Measurements from ENCODE around the gene S100A1. TPM values are rescaled to one million over a fixed set of nuclear protein-coding genes. Genes with fewer than 3 reads are reported as not detected.
A peak's percentile ranks its signal among the peaks of the same experiment; 100 is the strongest.
"Not testable (repeated sequence)": the region's sequence is repeated elsewhere in the genome, so short reads cannot be mapped to it uniquely, and the experiment has no call there.

S100A1 gene
- total RNA-seq, 1 experiment from 2014 or later, result 0.46 TPM

DNA sequence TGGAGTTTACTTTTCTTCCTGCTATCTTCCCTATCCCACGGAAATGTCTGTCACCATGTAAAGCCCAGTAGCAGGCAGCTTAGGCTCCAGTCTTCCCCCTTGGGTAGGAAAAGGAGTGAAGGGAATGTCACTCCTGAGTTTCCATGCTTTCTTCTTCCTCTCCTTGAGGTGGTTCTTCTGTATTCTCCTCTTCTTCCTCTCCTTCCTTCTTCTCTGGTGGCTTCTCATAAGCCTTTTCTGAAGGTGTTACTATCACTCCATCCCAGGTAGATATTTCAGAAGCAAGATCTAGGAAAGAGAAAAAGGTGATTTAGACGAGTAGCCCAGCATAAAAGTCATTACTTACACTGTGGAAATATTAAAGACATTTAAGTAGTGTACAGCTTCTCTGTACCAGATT, 34.0 kb downstream of the S100A1 start:
- Histone ChIP-seq H3K9me2 (ENCODE audit: insufficient read depth) (no peaks in the 10 kb centered on the region), H3K36me3 (ENCODE audit: low read depth) (peaks cover 45% of the 10 kb centered on the region), H3K4me2 (no peak overlapping the region), H2AFZ (no peak overlapping the region), H3K4me3 (no peak overlapping the region), H3F3A (ENCODE audit: insufficient read depth, low read depth) (peaks cover 71% of the 10 kb centered on the region), H3K79me2 (ENCODE audit: low read depth) (peaks cover 24% of the 10 kb centered on the region), H3K4me1 (replicated peaks; ENCODE audit: insufficient read depth) (peaks cover 6% of the 10 kb centered on the region), H3K27me3 (ENCODE audit: insufficient read depth, low read depth) (no peaks in the 10 kb centered on the region), H3K9me3 (ENCODE audit: insufficient read depth, low read depth) (no peaks in the 10 kb centered on the region), H3K27ac (0 out of 2 replicates have a peak overlapping the region, but pooled peaks have one; percentile 22), H4K20me1 (ENCODE audit: insufficient read depth) (no peaks in the 10 kb centered on the region; the same call in 1 of the 2 replicates)
- intact Hi-C loops (cut with micrococcal nuclease; ENCODE audit: unreplicated experiment), result no loop called here
- POLR2A ChIA-PET (ENCODE audit: unreplicated experiment), result interaction anchor here (0.6 kb wide), 1 partner anchor 96 kb away, joined by 3 read pairs; no protein-coding TSS in a partner anchor
- CTCF ChIA-PET, result no interaction called here
- no peak for DNase-seq
- no peak for TF ChIP-seq EZH2 (IDR thresholded peaks at IDR 0.05; ENCODE audit: low read depth)
- TF ChIP-seq CTCF (conservative IDR thresholded peaks at IDR 0.05), result no peak
- BruUV-seq (replicated peaks), result TSS peak; percentile 5

DNA sequence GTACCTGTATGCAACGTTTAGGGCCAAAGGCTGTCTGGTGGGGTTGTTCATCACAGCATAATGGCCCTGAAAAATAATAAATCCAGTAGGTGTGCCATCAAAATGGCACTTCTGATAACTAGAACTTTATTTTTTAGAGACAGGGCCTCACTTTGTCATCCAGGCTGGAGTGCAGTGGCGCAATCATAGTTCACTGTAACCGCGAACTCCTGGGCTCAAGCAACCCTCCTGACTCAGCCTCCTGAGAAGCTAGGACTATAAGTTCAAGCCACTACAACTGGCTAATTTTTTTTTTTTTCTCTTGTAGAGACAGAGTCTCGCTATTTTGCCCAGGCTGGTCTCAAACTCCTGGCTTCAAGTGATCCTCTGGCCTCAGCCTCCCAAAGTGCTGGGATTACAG, 35.0 kb downstream of the S100A1 start:
- Histone ChIP-seq H3K79me2 (ENCODE audit: low read depth) (peaks cover 32% of the 10 kb centered on the region), H3F3A (ENCODE audit: insufficient read depth, low read depth) (peaks cover 81% of the 10 kb centered on the region), H2AFZ (no peak overlapping the region), H3K9me2 (ENCODE audit: insufficient read depth) (no peaks in the 10 kb centered on the region), H3K27me3 (ENCODE audit: insufficient read depth, low read depth) (no peaks in the 10 kb centered on the region), H3K4me3 (no peak overlapping the region), H3K27ac (no peak overlapping the region), H3K9me3 (ENCODE audit: insufficient read depth, low read depth) (no peaks in the 10 kb centered on the region), H4K20me1 (ENCODE audit: insufficient read depth) (no peaks in the 10 kb centered on the region; the same call in 1 of the 2 replicates), H3K4me1 (replicated peaks; ENCODE audit: insufficient read depth) (peaks cover 6% of the 10 kb centered on the region), H3K36me3 (ENCODE audit: low read depth) (peaks cover 54% of the 10 kb centered on the region), H3K4me2 (no peak overlapping the region)
- no peak for DNase-seq
- no TSS peak for BruUV-seq (replicated peaks)
- TF ChIP-seq CTCF (conservative IDR thresholded peaks at IDR 0.05) (no peak), EZH2 (IDR thresholded peaks at IDR 0.05; ENCODE audit: low read depth) (no peak)
- intact Hi-C loops (cut with micrococcal nuclease; ENCODE audit: unreplicated experiment), result no loop called here
- ChIA-PET POLR2A (ENCODE audit: unreplicated experiment) (no interaction called here), CTCF (no interaction called here)

DNA sequence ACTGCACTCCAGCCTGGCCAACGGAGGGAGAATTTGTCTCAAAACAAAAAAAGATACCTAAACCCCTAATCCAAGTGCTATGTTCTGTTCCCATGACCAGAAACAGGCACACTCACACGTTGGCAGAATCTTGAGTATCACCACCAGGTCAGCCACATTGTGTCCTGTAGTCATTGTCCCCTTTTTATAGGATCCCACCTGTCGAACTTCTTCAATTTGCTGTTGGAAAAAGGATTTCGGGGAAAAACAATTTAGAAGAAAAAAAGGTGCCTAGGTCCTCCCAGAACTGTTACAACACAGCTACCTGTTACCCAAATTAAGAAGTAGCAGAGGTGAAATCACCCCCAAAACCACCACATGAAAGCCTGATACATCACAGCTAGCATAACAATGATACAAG, 39.2 kb downstream of the S100A1 start:
- Histone ChIP-seq H3K9me2 (ENCODE audit: insufficient read depth) (no peaks in the 10 kb centered on the region), H4K20me1 (ENCODE audit: insufficient read depth) (peaks cover 6% of the 10 kb centered on the region; the same call in 1 of the 2 replicates), H3K79me2 (ENCODE audit: low read depth) (peaks cover 46% of the 10 kb centered on the region), H3K27me3 (ENCODE audit: insufficient read depth, low read depth) (no peaks in the 10 kb centered on the region), H3K4me1 (replicated peaks; ENCODE audit: insufficient read depth) (peaks cover 13% of the 10 kb centered on the region), H3K4me2 (no peak overlapping the region), H3F3A (ENCODE audit: insufficient read depth, low read depth) (peaks cover 83% of the 10 kb centered on the region), H3K4me3 (no peak overlapping the region), H3K36me3 (ENCODE audit: low read depth) (peaks cover 66% of the 10 kb centered on the region), H2AFZ (no peak overlapping the region), H3K9me3 (ENCODE audit: insufficient read depth, low read depth) (no peaks in the 10 kb centered on the region), H3K27ac (no peak overlapping the region)
- TF ChIP-seq CTCF (conservative IDR thresholded peaks at IDR 0.05), result no peak
- no peak for TF ChIP-seq EZH2 (IDR thresholded peaks at IDR 0.05; ENCODE audit: low read depth)
- intact Hi-C loops (cut with micrococcal nuclease; ENCODE audit: unreplicated experiment), result no loop called here
- no TSS peak for BruUV-seq (replicated peaks)
- ChIA-PET CTCF (no interaction called here), POLR2A (ENCODE audit: unreplicated experiment) (no interaction called here)
- no peak for DNase-seq

GRCh38 chr1:153668672-153669071, 40.4 kb downstream of the S100A1 start:
- Histone ChIP-seq H3K36me3 (ENCODE audit: low read depth) (peaks cover 57% of the 10 kb centered on the region), H3K4me1 (replicated peaks; ENCODE audit: insufficient read depth) (peaks cover 13% of the 10 kb centered on the region), H3K79me2 (ENCODE audit: low read depth) (peaks cover 46% of the 10 kb centered on the region), H3F3A (ENCODE audit: insufficient read depth, low read depth) (peaks cover 79% of the 10 kb centered on the region)
- POLR2A ChIA-PET (ENCODE audit: unreplicated experiment); H2AFZ ChIP-seq; CTCF ChIA-PET; H3K27me3 ChIP-seq (ENCODE audit: insufficient read depth, low read depth); H3K27ac ChIP-seq; intact Hi-C loops (cut with micrococcal nuclease; ENCODE audit: unreplicated experiment); H4K20me1 ChIP-seq (ENCODE audit: insufficient read depth); DNase-seq; H3K4me3 ChIP-seq; H3K9me2 ChIP-seq (ENCODE audit: insufficient read depth); H3K9me3 ChIP-seq (ENCODE audit: insufficient read depth, low read depth); BruUV-seq (replicated peaks); H3K4me2 ChIP-seq: not testable (repeated sequence)

Measured in PC-9 (cell line).